Rectal smooth muscle tissue (tissue), 1 donor: ENCODE measurements around the gene CDCP2.
"Not testable (repeated sequence)": the region's sequence is repeated elsewhere in the genome, so short reads cannot be mapped to it uniquely, and the experiment has no call there.

Source experiments
- H3K27ac ChIP-seq: one replicate; pipeline ENCODE4 v1.7.0; 2013; ENCODE audit warnings: low read depth, low read length, inconsistent platforms
- H3K27me3 ChIP-seq: one replicate; pipeline ENCODE4 v1.7.0; 2013; ENCODE audit warnings: low read length; ENCODE audit not compliant: control insufficient read depth, insufficient read depth
- H3K36me3 ChIP-seq: one replicate; pipeline ENCODE4 v1.7.0; 2013; ENCODE audit warnings: low read length; ENCODE audit not compliant: control insufficient read depth, insufficient read depth
- H3K4me1 ChIP-seq: one replicate; pipeline ENCODE4 v1.7.0; 2013; ENCODE audit warnings: low read length; ENCODE audit not compliant: control insufficient read depth, insufficient read depth
- H3K4me3 ChIP-seq: one replicate; pipeline ENCODE4 v1.7.0; 2013; ENCODE audit warnings: low read length
- H3K9ac ChIP-seq: one replicate; pipeline ENCODE4 v1.7.0; 2013; ENCODE audit warnings: low read length

CDCP2 gene

GRCh38 chr1:54176621-54177327 lies 24.0 kb upstream of the CDCP2 start:
- Histone ChIP-seq H3K27ac (no peak overlapping the region), H3K27me3 (no peaks in the 10 kb centered on the region), H3K4me1 (no peaks in the 10 kb centered on the region), H3K9ac (no peak overlapping the region), H3K36me3 (no peaks in the 10 kb centered on the region), H3K4me3 (no peak overlapping the region)

DNA sequence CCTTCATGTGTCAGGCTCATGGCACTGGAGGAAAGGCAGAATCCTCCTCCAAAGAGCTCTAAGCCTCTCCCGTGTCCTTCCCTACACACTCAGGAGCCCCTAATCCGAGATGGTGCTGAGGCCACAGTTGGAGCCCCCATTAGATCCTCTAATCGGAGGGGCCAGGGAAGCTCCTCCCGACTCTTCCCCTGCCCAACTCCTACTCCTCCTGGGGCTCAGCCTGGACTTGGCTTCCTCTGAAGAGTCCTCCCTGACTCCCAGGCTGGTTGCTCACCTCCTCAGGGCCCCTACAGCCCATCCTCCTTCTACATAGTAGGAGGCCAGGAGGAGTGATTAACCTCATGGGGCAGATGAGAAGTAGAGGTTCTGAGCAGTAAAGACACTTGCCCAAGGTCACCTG lies 21.3 kb upstream of the CDCP2 start:
- H3K27ac ChIP-seq = no peak overlapping the region

DNA sequence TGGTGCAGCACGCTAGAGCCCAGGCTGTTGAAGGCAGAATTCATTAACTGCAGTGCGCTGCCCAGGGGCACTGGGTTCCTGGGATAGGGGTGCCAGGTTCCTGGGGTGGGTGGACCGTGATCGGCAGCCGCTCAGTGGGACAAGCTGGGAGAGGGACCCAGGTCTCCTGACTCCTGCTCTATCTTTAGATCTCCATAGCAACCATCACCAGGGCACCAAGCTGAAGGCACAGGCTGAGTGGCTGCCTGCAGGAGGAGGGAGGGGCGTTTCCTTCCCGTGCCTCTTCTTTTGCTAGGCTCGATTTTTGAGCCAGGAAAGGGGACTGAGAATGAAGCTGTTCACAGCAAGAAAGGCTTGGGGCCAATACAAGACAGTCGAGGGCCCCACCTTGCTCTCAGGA lies 20.9 kb upstream of the CDCP2 start:
- no peak overlapping the region for H3K9ac ChIP-seq
- no peak overlapping the region for H3K4me3 ChIP-seq
- H3K4me1 ChIP-seq = no peaks in the 10 kb centered on the region
- no peaks in the 10 kb centered on the region for H3K27me3 ChIP-seq
- H3K36me3 ChIP-seq = no peaks in the 10 kb centered on the region
- H3K27ac ChIP-seq = no peak overlapping the region

More for the DNA sequence above, 21.3 kb upstream of the CDCP2 start:
- no peak overlapping the region for H3K4me3 ChIP-seq
- no peaks in the 10 kb centered on the region for H3K27me3 ChIP-seq
- H3K9ac ChIP-seq = no peak overlapping the region
- H3K4me1 ChIP-seq = no peaks in the 10 kb centered on the region
- H3K36me3 ChIP-seq = no peaks in the 10 kb centered on the region

DNA sequence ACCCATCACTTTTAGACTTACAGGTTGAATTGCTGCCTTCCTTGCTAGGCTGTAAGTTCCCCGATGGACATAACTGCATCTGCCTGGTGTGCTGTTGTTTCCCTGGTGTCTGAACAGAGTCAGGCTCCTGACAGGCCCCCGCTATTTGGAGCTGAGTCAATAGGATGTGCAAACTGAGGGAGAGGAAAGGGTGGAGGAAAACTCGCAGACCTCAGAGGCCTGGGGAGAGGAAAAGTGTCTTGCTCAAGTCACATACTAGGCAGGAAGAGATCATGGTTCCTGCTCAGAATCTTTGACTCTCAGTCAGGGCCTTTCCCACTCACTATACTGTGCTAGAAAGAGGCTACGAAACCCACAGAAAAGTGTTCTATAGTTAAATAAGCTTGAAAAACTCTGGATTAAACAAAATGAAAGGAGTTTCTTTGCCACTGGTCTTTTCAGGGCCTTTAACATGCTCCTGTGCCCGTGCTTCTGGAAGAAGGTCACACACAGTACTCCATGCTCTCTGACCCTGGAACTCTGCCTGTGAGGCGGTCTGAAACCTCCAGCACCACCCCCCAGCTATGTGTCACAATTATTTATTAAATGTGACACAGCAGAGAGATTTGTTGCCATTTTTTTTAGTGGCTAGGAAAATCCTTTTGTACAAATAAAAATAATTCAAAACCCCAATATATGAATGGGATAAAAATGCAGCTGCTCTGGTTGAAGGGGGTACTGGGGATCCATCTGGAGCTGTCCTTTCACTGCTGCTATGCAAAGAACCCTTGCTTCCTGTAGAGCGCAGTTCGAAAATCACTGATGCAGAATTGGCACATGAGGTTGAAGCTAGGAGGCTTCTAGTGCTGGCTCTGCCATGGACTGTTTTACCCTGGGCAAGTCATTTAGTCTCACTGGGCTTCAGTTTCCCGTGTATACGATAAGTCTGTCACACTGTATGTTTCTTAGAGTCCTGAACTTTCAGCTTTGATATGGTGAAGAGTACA lies 20.1 kb upstream of the CDCP2 start:
- H3K4me3 ChIP-seq = no peak overlapping the region
- no peaks in the 10 kb centered on the region for H3K36me3 ChIP-seq
- H3K9ac ChIP-seq = no peak overlapping the region
- no peaks in the 10 kb centered on the region for H3K27me3 ChIP-seq
- no peaks in the 10 kb centered on the region for H3K4me1 ChIP-seq
- no peak overlapping the region for H3K27ac ChIP-seq

DNA sequence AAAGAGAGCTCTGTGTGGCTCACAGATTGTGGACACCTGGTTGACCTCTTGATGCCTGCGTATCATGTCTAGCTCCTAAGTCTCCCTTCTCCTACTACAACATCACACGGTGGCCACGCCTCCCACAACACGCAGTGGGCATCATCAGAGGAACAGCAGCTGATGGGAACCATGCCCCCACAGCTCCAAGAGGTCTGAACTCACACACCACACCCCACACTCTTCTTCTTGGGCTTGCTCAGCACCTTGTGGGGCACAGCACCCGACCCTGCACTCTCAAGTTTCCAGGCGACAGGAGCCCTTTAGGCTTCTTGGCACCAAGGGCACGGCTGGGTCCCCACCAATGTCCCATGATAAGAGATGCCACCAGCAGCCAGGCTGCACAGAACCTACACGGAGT lies 18.8 kb upstream of the CDCP2 start:
- Histone ChIP-seq H3K4me3 (no peak overlapping the region), H3K27ac (no peak overlapping the region), H3K4me1 (no peaks in the 10 kb centered on the region), H3K36me3 (no peaks in the 10 kb centered on the region), H3K9ac (no peak overlapping the region), H3K27me3 (no peaks in the 10 kb centered on the region)

DNA sequence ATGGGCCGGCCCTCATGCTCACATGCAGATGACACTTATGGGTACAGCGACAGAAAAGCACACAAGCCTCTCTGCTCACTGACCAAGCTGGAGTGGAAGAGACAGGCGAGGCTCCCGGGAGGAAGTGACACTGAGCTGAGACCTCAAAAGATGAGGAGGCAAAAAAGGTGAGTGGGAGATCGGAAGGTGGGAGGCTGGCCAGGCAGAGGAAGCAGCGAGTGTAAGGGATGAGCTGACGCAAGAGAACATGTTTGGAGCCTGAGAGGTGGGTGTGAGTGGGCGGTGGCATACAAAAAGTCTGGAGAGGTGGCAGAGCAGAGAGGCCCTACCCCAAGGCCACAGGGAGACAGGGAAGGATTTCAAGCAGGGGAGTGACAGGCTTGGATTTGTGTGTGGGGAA lies 18.2 kb upstream of the CDCP2 start:
- no peaks in the 10 kb centered on the region for H3K27me3 ChIP-seq
- H3K4me1 ChIP-seq = no peaks in the 10 kb centered on the region
- no peak overlapping the region for H3K9ac ChIP-seq
- H3K27ac ChIP-seq = no peak overlapping the region
- no peak overlapping the region for H3K4me3 ChIP-seq
- H3K36me3 ChIP-seq = no peaks in the 10 kb centered on the region

- Histone ChIP-seq H3K4me1 (no peaks in the 10 kb centered on the region), H3K27ac (no peak overlapping the region), H3K27me3 (no peaks in the 10 kb centered on the region), H3K36me3 (no peaks in the 10 kb centered on the region), H3K4me3 (no peak overlapping the region), H3K9ac (no peak overlapping the region)
Measured at GRCh38 chr1:54169068-54169467, 16.3 kb upstream of the CDCP2 start.

DNA sequence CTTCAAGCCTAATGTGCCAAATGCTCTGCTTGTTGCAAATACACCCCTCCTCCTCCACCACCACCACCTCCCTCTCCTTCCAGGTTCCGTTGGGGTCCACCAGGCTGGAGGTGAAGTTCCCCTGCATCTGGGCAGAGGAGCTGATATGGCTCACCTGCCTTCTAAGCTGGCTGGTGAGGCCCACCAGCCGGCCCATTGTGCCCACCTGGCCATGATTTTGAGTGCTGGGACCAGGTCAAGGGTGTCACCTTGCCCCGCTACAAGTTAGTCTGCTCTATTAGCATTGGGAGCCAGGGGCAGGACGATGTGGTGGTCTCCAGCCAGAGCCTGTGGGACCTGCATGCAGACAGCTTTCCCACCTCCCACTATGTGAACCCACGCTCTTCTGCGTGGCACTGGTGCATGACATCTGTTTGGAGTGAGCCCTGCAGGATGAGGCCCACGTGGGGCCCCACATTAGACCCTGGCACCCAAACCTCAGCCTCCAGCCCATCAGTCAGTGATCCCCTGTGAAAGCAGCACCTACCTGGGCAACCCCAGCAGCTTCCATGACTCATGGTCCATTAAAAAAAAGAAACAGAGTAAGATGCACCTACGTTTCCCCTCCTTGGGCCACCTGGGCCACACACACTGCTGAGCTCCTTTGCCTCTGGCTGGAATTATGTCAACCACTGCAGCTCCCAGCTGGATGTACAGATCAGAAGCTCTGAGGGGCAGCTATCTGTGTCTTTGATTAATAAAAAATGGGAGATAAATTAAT lies 15.6 kb upstream of the CDCP2 start:
- no peak overlapping the region for H3K4me3 ChIP-seq
- no peaks in the 10 kb centered on the region for H3K4me1 ChIP-seq
- no peaks in the 10 kb centered on the region for H3K27me3 ChIP-seq
- no peak overlapping the region for H3K27ac ChIP-seq
- H3K36me3 ChIP-seq = no peaks in the 10 kb centered on the region
- H3K9ac ChIP-seq = no peak overlapping the region

- no peak overlapping the region for H3K4me3 ChIP-seq
- H3K27me3 ChIP-seq = no peaks in the 10 kb centered on the region
- no peak overlapping the region for H3K9ac ChIP-seq
- no peaks in the 10 kb centered on the region for H3K36me3 ChIP-seq
- no peaks in the 10 kb centered on the region for H3K4me1 ChIP-seq
- no peak overlapping the region for H3K27ac ChIP-seq
Measured at GRCh38 chr1:54167422-54168139, 14.8 kb upstream of the CDCP2 start.

- H3K36me3 ChIP-seq, H3K27me3 ChIP-seq, H3K4me3 ChIP-seq, H3K9ac ChIP-seq, H3K4me1 ChIP-seq, H3K27ac ChIP-seq: not testable (repeated sequence)
Measured at GRCh38 chr1:54166357-54166756, 13.6 kb upstream of the CDCP2 start.

DNA sequence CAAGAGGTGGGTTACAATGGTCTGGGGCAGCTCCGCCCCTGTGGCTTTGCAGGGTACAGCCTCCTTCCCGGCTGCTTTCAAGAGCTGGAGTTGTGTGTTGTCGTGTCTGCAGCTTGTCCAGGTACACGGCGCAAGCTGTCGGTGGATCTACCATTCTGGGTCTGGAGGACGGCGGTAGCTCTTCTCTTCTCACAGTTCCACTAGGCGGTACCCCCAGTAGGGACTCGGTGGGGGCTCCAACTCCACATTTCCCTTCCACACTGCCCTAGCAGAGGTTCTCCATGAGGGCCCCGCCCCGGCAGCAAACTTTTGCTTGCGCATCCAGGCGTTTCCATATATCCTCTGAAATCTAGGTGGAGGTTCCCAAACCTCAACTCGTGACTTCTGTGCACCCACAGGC lies 12.3 kb upstream of the CDCP2 start:
- H3K27me3 ChIP-seq = no peaks in the 10 kb centered on the region
- H3K9ac ChIP-seq = no peak overlapping the region
- no peak overlapping the region for H3K4me3 ChIP-seq
- no peaks in the 10 kb centered on the region for H3K4me1 ChIP-seq
- no peaks in the 10 kb centered on the region for H3K36me3 ChIP-seq
- H3K27ac ChIP-seq = no peak overlapping the region

- Histone ChIP-seq H3K4me3 (no peak overlapping the region), H3K9ac (no peak overlapping the region), H3K27ac (no peak overlapping the region)
Measured at GRCh38 chr1:54163573-54163972, 10.8 kb upstream of the CDCP2 start.

More at GRCh38 chr1:54163573-54163972, 10.8 kb upstream of the CDCP2 start:
- Histone ChIP-seq H3K4me1 (no peaks in the 10 kb centered on the region), H3K27me3 (no peaks in the 10 kb centered on the region), H3K36me3 (no peaks in the 10 kb centered on the region)
